OCI-LY1 (cell line): ENCODE measurements around the gene BCAP31.

Experiments used
- H2AFZ ChIP-seq: fragments of 200-600 bp; sonication (generic), shearing (Covaris generic); 2 replicates; pipeline ENCODE4 v1.6.0; 2014; ENCODE audit warnings: antibody characterized with exemption, mild to moderate bottlenecking, low read length
- H3F3A ChIP-seq: fragments of 200-600 bp; sonication (generic), shearing (Covaris generic); 2 replicates; pipeline ENCODE4 v1.6.0; 2014; ENCODE audit warnings: mild to moderate bottlenecking, antibody characterized with exemption, low read length, moderate library complexity; ENCODE audit not compliant: insufficient read depth
- H3K27ac ChIP-seq: fragments of 200-600 bp; sonication (generic); 2 replicates; pipeline ENCODE4 v1.5.1; 2014; ENCODE audit warnings: low read length, mixed run types, mild to moderate bottlenecking, low read depth; ENCODE audit not compliant: poor library complexity, severe bottlenecking
- H3K27me3 ChIP-seq: fragments of 200-600 bp; sonication (generic); 2 replicates; pipeline ENCODE4 v1.6.0; 2014; ENCODE audit warnings: antibody characterized with exemption, mild to moderate bottlenecking, low read length, moderate library complexity; ENCODE audit not compliant: insufficient read depth
- H3K36me3 ChIP-seq: fragments of 200-600 bp; sonication (generic); 2 replicates; pipeline ENCODE4 v1.6.1; 2014; ENCODE audit warnings: mild to moderate bottlenecking, antibody characterized with exemption, low read length, moderate library complexity, mixed read lengths; ENCODE audit not compliant: insufficient read depth
- H3K4me1 ChIP-seq: fragments of 200-600 bp; sonication (generic); 2 replicates; pipeline ENCODE4 v1.5.1; 2014; ENCODE audit warnings: mild to moderate bottlenecking, low read length, moderate library complexity; ENCODE audit not compliant: insufficient read depth, severe bottlenecking
- H3K4me2 ChIP-seq: fragments of 200-600 bp; sonication (generic), shearing (Covaris generic); 2 replicates; pipeline ENCODE4 v1.6.1; 2014; ENCODE audit warnings: low read length
- H3K4me3 ChIP-seq: fragments of 200-600 bp; sonication (generic); 2 replicates; pipeline ENCODE4 v1.5.1; 2014; ENCODE audit warnings: low read length, low read depth, mild to moderate bottlenecking, mixed read lengths; ENCODE audit not compliant: poor library complexity, severe bottlenecking
- H3K79me2 ChIP-seq: fragments of 200-600 bp; shearing (Covaris generic); 2 replicates; pipeline ENCODE4 v1.6.1; 2016; ENCODE audit warnings: mixed run types, low read length, mixed read lengths; ENCODE audit not compliant: insufficient read depth
- H3K9ac ChIP-seq: fragments of 200-600 bp; sonication (generic), shearing (Covaris generic); 2 replicates; pipeline ENCODE4 v1.6.1; 2014; ENCODE audit warnings: mild to moderate bottlenecking, low read length, mixed read lengths
- H3K9me2 ChIP-seq: fragments of 200-600 bp; sonication (generic), shearing (Covaris generic); 2 replicates; pipeline ENCODE4 v1.6.1; 2014; ENCODE audit warnings: low read depth, mild to moderate bottlenecking, low read length, mixed read lengths
- H3K9me3 ChIP-seq: fragments of 200-600 bp; shearing (Covaris generic); 2 replicates; pipeline ENCODE4 v1.6.1; 2014; ENCODE audit warnings: low read length, mixed read lengths
- H4K20me1 ChIP-seq: fragments of 200-600 bp; sonication (generic), shearing (Covaris generic); 2 replicates; pipeline ENCODE4 v1.6.0; 2016; ENCODE audit warnings: mild to moderate bottlenecking, low read length; ENCODE audit not compliant: insufficient read depth
- EZH2 ChIP-seq: fragments of 200-600 bp; sonication (generic), shearing (Covaris generic); IDR thresholded peaks from 2 replicates; pipeline ENCODE4 v1.8.0; 2017; ENCODE audit warnings: borderline replicate concordance, mixed run types, mild to moderate bottlenecking, antibody characterized with exemption, low read length, moderate library complexity, mixed read lengths
- TF ChIP-seq, protein P1 (sequence below): fragments of 200-600 bp; sonication (generic), shearing (Covaris generic); IDR thresholded peaks from 2 replicates; pipeline ENCODE4 v1.5.1; 2017; ENCODE audit warnings: mild to moderate bottlenecking, antibody characterized with exemption, low read length, moderate library complexity, mixed read lengths

The BCAP31 gene

DNA sequence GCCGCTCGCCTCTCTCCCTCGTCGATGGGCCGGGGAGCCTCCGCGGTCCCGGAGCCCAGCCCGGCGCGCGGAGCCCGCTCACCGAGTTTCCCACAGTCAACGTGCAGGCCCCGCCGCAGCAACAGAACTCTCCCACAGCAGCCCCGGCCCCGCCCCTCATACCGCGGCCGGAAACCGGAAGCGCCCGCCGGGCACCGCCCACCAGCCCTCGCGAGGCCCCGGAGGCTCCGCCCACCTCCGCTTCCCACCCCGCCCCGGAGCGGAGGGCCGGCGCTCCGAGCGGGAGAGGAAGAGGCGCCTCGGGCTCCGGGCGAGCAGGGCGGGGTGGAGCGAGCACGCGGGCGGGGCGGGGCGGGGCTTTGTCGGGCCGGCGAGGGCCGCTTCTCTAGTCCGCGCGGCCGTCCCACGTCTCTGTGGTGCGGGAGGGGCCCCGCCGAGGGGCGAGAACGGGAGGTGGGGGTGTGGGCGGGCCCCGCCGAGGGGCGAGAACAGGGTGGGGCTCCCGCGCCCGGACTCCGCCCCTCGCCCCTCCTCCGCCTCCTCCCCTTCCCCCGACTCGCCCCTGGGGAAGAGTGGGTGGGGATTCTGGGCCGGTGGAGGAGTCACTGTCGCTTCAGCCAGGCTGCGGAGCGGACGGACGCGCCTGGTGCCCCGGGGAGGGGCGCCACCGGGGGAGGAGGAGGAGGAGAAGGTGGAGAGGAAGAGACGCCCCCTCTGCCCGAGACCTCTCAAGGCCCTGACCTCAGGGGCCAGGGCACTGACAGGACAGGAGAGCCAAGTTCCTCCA is at the start of gene BCAP31, which contains the start of gene ABCD1:
Gene BCAP31, minus strand, starts transcription at position 136 of the 787 bp plus-strand sequence. CDS start 1,143 bp downstream, outside the sequence.
Gene ABCD1, plus strand, starts transcription at position 605 of the 787 bp plus-strand sequence. CDS start 411 bp downstream, outside the sequence.
- Histone ChIP-seq H3K79me2 (no peaks in the 10 kb centered on the region), H3K27ac (peak within 1 kb of the TSS; percentile 76)
- TF ChIP-seq EZH2: no peak
- TF ChIP-seq, protein P1, sequence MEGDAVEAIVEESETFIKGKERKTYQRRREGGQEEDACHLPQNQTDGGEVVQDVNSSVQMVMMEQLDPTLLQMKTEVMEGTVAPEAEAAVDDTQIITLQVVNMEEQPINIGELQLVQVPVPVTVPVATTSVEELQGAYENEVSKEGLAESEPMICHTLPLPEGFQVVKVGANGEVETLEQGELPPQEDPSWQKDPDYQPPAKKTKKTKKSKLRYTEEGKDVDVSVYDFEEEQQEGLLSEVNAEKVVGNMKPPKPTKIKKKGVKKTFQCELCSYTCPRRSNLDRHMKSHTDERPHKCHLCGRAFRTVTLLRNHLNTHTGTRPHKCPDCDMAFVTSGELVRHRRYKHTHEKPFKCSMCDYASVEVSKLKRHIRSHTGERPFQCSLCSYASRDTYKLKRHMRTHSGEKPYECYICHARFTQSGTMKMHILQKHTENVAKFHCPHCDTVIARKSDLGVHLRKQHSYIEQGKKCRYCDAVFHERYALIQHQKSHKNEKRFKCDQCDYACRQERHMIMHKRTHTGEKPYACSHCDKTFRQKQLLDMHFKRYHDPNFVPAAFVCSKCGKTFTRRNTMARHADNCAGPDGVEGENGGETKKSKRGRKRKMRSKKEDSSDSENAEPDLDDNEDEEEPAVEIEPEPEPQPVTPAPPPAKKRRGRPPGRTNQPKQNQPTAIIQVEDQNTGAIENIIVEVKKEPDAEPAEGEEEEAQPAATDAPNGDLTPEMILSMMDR: no peak

DNA sequence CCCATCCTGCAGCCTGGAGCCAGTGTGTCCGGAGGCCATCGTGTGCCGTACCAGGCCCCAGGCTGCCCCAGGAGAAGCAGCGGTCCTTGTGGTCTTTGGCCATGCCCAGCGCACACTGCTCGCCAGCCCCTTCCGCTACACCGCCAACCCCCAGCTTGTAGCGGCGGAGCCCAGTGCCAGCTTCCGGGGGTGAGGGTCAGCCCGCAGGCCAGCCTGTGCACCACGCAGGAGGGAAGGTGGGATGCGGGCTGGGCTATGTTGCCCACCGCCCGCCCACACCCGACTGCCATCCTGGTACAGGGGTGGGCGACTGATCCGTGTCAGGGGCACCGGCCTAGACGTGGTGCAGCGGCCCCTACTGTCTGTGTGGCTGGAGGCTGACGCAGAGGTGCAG is 49.0 kb upstream of the BCAP31 start:
- Histone ChIP-seq H3K4me2 (no peak overlapping the region), H3K79me2 (no peaks in the 10 kb centered on the region), H3K27me3 (no peaks in the 10 kb centered on the region), H3K9me2 (no peaks in the 10 kb centered on the region), H2AFZ (no peak overlapping the region), H3K4me3 (no peak overlapping the region), H3K27ac (no peak overlapping the region), H3K9ac (no peak overlapping the region), H3K9me3 (no peaks in the 10 kb centered on the region), H3K36me3 (no peaks in the 10 kb centered on the region), H3K4me1 (no peaks in the 10 kb centered on the region), H4K20me1 (no peaks in the 10 kb centered on the region), H3F3A (no peaks in the 10 kb centered on the region)
- TF ChIP-seq, protein P1: peak; percentile 24; the same call in 1 of the 2 replicates
- no peak for TF ChIP-seq EZH2

More for the DNA sequence above, at the start of gene BCAP31, which contains the start of gene ABCD1:
- H3K4me1 ChIP-seq: peaks cover 42% of the 10 kb centered on the region
- no peaks in the 10 kb centered on the region for H3K27me3 ChIP-seq
- H3K9me3 ChIP-seq: no peaks in the 10 kb centered on the region
- no peaks in the 10 kb centered on the region for H3F3A ChIP-seq
- H2AFZ ChIP-seq: no peak within 1 kb of the TSS
- H3K4me3 ChIP-seq: peak within 1 kb of the TSS; percentile 91
- no peaks in the 10 kb centered on the region for H4K20me1 ChIP-seq
- H3K9me2 ChIP-seq: no peaks in the 10 kb centered on the region
- H3K4me2 ChIP-seq: peak within 1 kb of the TSS; percentile 81
- peak within 1 kb of the TSS; percentile 85 for H3K9ac ChIP-seq
- H3K36me3 ChIP-seq: peaks cover 19% of the 10 kb centered on the region

DNA sequence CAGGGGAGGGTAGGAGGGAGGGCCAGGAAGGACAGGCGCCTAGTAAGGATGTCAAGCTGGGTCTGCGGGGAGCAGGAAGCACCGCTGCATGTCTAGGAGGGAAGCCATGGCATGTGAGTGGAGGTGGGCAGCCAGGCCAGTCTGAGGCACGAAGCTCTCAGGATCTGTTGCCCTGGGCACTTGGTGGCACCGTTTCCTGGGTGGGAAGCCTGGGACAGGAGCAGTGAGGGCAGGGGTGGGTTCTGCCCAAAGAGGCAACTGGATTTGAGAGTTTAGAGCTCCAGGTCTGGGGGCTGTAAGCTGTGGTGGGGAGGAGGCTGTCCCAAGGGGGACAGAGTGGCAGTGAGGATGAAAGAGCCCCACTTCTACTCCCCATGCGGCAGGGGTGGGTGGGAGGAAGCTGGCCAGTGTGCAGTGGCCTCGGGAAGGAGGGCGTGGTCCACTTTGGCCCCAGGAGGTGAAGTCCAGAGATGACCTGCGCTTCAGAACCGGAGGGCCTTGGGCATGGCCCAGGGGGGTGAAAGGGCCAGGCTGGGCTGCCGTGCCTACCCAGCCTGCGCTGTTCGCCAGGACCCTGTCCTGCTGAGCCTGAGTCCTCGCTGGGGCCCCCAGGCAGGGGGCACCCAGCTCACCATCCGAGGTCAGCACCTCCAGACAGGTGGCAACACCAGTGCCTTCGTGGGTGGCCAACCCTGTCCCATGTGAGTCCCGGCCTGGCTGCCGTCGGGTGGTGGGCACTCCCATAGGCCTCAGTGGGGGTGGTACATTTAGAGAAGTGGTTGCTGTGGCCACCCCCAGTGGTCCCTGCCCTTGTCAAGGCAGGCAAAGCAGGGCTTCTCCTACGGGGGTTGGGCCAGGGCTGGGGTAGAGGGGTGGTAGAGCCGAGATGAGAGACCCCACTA is 48.4 kb upstream of the BCAP31 start:
- no peak for TF ChIP-seq EZH2
- TF ChIP-seq, protein P1: no peak
- Histone ChIP-seq H3K79me2 (no peaks in the 10 kb centered on the region), H3K27ac (no peak overlapping the region), H2AFZ (no peak overlapping the region), H3K4me3 (no peak overlapping the region), H3F3A (no peaks in the 10 kb centered on the region), H4K20me1 (no peaks in the 10 kb centered on the region), H3K4me2 (no peak overlapping the region), H3K9me3 (no peaks in the 10 kb centered on the region), H3K4me1 (no peaks in the 10 kb centered on the region), H3K36me3 (no peaks in the 10 kb centered on the region), H3K9me2 (no peaks in the 10 kb centered on the region), H3K9ac (no peak overlapping the region), H3K27me3 (no peaks in the 10 kb centered on the region)
